NCI-H1417 treated with DMSO at 0.1 percent for 48 hours (cell line): Measurements from ENCODE around the gene HAO1.
"Not testable (repeated sequence)": the region's sequence is repeated elsewhere in the genome, so short reads cannot be mapped to it uniquely, and the experiment has no call there.

ENCODE experiments used
- DNase-seq: peaks from one replicate; lab custom pipeline; 2025; lab: John Stamatoyannopoulos, UW

The HAO1 gene

GRCh38 chr20:7855545-7855944, 84.7 kb downstream of the HAO1 start:
- no peak for DNase-seq

GRCh38 chr20:7853493-7853892, 86.8 kb downstream of the HAO1 start:
- no peak for DNase-seq

GRCh38 chr20:7850775-7851490, 89.3 kb downstream of the HAO1 start:
- no peak for DNase-seq

GRCh38 chr20:7849675-7850074, 90.6 kb downstream of the HAO1 start:
- DNase-seq: no peak

GRCh38 chr20:7848351-7848750, 91.9 kb downstream of the HAO1 start:
- DNase-seq: no peak

- DNase-seq: no peak
These were observed 96.6 kb downstream of the HAO1 start for GRCh38 chr20:7843613-7844012.

GRCh38 chr20:7841971-7842310, 98.3 kb downstream of the HAO1 start:
- DNase-seq: no peak

- no peak for DNase-seq
These were observed 98.8 kb downstream of the HAO1 start for GRCh38 chr20:7841291-7841970.

- DNase-seq: no peak
These were observed 104.2 kb downstream of the HAO1 start for GRCh38 chr20:7836076-7836475.

- DNase-seq: not testable (repeated sequence)
These were observed 105.8 kb downstream of the HAO1 start for GRCh38 chr20:7834441-7834840.
